ENCODE measurements around the gene POU2AF1. TPM values are rescaled to one million over a fixed set of nuclear protein-coding genes. Genes with fewer than 3 reads are reported as not detected.

Gene POU2AF1
- 10 to 100 TPM in 1 of 3 donors, 1 to 10 TPM in 2; 4.3 to 10.8 (median 7.5) TPM for total RNA-seq

- peaks cover 60% of the 10 kb centered on the region for H3K4me1 Mint-ChIP-seq (ENCODE audit: low read depth)
- H3K4me3 Mint-ChIP-seq: peak within 1 kb of the TSS; percentile 77
- ATAC-seq: peak; percentile 86 to 87
- no peaks in the 10 kb centered on the region for H3K27me3 Mint-ChIP-seq (ENCODE audit: low read depth)
- peak; percentile 74 for DNase-seq
- no peaks in the 10 kb centered on the region for H3K36me3 Mint-ChIP-seq (ENCODE audit: insufficient read depth)
- H3K9me3 Mint-ChIP-seq: peaks cover 3% of the 10 kb centered on the region
These were observed at the start of gene POU2AF1 for GRCh38 chr11:111378861-111379601. Gene POU2AF1 (minus strand): TSS chr11:111379275. CDS start chr11:111379177, 98 bp downstream.

- Mint-ChIP-seq H3K36me3 (ENCODE audit: insufficient read depth) (no peaks in the 10 kb centered on the region), H3K4me3 (no peak overlapping the region), H3K9me3 (no peaks in the 10 kb centered on the region), H3K4me1 (ENCODE audit: low read depth) (peaks cover under 1% of the 10 kb centered on the region), H3K27me3 (ENCODE audit: low read depth) (peaks cover 4% of the 10 kb centered on the region)
- ATAC-seq (no peak), DNase-seq (no peak)
These were observed 49.2 kb upstream of the POU2AF1 start for GRCh38 chr11:111428113-111428876.

GRCh38 chr11:111427471-111427912 is 48.4 kb upstream of the POU2AF1 start:
- ATAC-seq (no peak), DNase-seq (no peak)
- H3K4me1 Mint-ChIP-seq (ENCODE audit: low read depth): peaks cover 2% of the 10 kb centered on the region
- H3K27me3 Mint-ChIP-seq (ENCODE audit: low read depth): peaks cover 4% of the 10 kb centered on the region
- H3K4me3 Mint-ChIP-seq: no peak overlapping the region
- no peaks in the 10 kb centered on the region for H3K9me3 Mint-ChIP-seq
- H3K36me3 Mint-ChIP-seq (ENCODE audit: insufficient read depth): no peaks in the 10 kb centered on the region

GRCh38 chr11:111426617-111427016 is 47.5 kb upstream of the POU2AF1 start:
- ATAC-seq: no peak
- peaks cover 2% of the 10 kb centered on the region for H3K4me1 Mint-ChIP-seq (ENCODE audit: low read depth)
- no peaks in the 10 kb centered on the region for H3K9me3 Mint-ChIP-seq
- peaks cover 2% of the 10 kb centered on the region for H3K27me3 Mint-ChIP-seq (ENCODE audit: low read depth)
- no peaks in the 10 kb centered on the region for H3K36me3 Mint-ChIP-seq (ENCODE audit: insufficient read depth)
- no peak overlapping the region for H3K4me3 Mint-ChIP-seq
- no peak for DNase-seq

- no peaks in the 10 kb centered on the region for H3K9me3 Mint-ChIP-seq
- H3K4me3 Mint-ChIP-seq: no peak overlapping the region
- peaks cover 7% of the 10 kb centered on the region for H3K4me1 Mint-ChIP-seq (ENCODE audit: low read depth)
- no peaks in the 10 kb centered on the region for H3K27me3 Mint-ChIP-seq (ENCODE audit: low read depth)
- ATAC-seq (peak in 1 of 2 donors; percentile 35), DNase-seq (no peak)
- no peaks in the 10 kb centered on the region for H3K36me3 Mint-ChIP-seq (ENCODE audit: insufficient read depth)
These were observed 44.2 kb upstream of the POU2AF1 start for GRCh38 chr11:111423250-111423615.

- H3K4me3 Mint-ChIP-seq: no peak overlapping the region
- no peaks in the 10 kb centered on the region for H3K36me3 Mint-ChIP-seq (ENCODE audit: insufficient read depth)
- no peaks in the 10 kb centered on the region for H3K9me3 Mint-ChIP-seq
- peaks cover 13% of the 10 kb centered on the region for H3K4me1 Mint-ChIP-seq (ENCODE audit: low read depth)
- DNase-seq: peak; percentile 53
- no peaks in the 10 kb centered on the region for H3K27me3 Mint-ChIP-seq (ENCODE audit: low read depth)
- ATAC-seq: peak; percentile 69 to 85
These were observed 43.6 kb upstream of the POU2AF1 start for GRCh38 chr11:111422494-111423249.

- no peaks in the 10 kb centered on the region for H3K36me3 Mint-ChIP-seq (ENCODE audit: insufficient read depth)
- no peaks in the 10 kb centered on the region for H3K9me3 Mint-ChIP-seq
- no peak for ATAC-seq
- peaks cover 26% of the 10 kb centered on the region for H3K4me1 Mint-ChIP-seq (ENCODE audit: low read depth)
- no peak for DNase-seq
- H3K4me3 Mint-ChIP-seq: no peak overlapping the region
- no peaks in the 10 kb centered on the region for H3K27me3 Mint-ChIP-seq (ENCODE audit: low read depth)
These were observed 42.2 kb upstream of the POU2AF1 start for GRCh38 chr11:111421251-111421650.

GRCh38 chr11:111419641-111420327 is 40.7 kb upstream of the POU2AF1 start:
- no peaks in the 10 kb centered on the region for H3K36me3 Mint-ChIP-seq (ENCODE audit: insufficient read depth)
- peaks cover 35% of the 10 kb centered on the region for H3K4me1 Mint-ChIP-seq (ENCODE audit: low read depth)
- no peaks in the 10 kb centered on the region for H3K27me3 Mint-ChIP-seq (ENCODE audit: low read depth)
- no peaks in the 10 kb centered on the region for H3K9me3 Mint-ChIP-seq
- H3K4me3 Mint-ChIP-seq: no peak overlapping the region
- DNase-seq (no peak), ATAC-seq (no peak)

- Mint-ChIP-seq H3K9me3 (no peaks in the 10 kb centered on the region), H3K36me3 (ENCODE audit: insufficient read depth) (no peaks in the 10 kb centered on the region), H3K4me3 (no peak overlapping the region), H3K4me1 (ENCODE audit: low read depth) (peaks cover 41% of the 10 kb centered on the region), H3K27me3 (ENCODE audit: low read depth) (no peaks in the 10 kb centered on the region)
- ATAC-seq (no peak), DNase-seq (no peak)
These were observed 40.1 kb upstream of the POU2AF1 start for GRCh38 chr11:111419181-111419580.

GRCh38 chr11:111418436-111418787 is 39.3 kb upstream of the POU2AF1 start:
- H3K27me3 Mint-ChIP-seq (ENCODE audit: low read depth): no peaks in the 10 kb centered on the region
- H3K36me3 Mint-ChIP-seq (ENCODE audit: insufficient read depth): no peaks in the 10 kb centered on the region
- no peak for ATAC-seq
- H3K9me3 Mint-ChIP-seq: no peaks in the 10 kb centered on the region
- peaks cover 48% of the 10 kb centered on the region for H3K4me1 Mint-ChIP-seq (ENCODE audit: low read depth)
- H3K4me3 Mint-ChIP-seq: no peak overlapping the region
- DNase-seq: no peak

- Mint-ChIP-seq H3K9me3 (no peaks in the 10 kb centered on the region), H3K4me1 (ENCODE audit: low read depth) (peaks cover 50% of the 10 kb centered on the region), H3K4me3 (no peak overlapping the region), H3K36me3 (ENCODE audit: insufficient read depth) (no peaks in the 10 kb centered on the region), H3K27me3 (ENCODE audit: low read depth) (no peaks in the 10 kb centered on the region)
- ATAC-seq (no peak), DNase-seq (no peak)
These were observed 38.8 kb upstream of the POU2AF1 start for GRCh38 chr11:111417766-111418435.

GRCh38 chr11:111417011-111417765 is 38.1 kb upstream of the POU2AF1 start:
- Mint-ChIP-seq H3K27me3 (ENCODE audit: low read depth) (no peaks in the 10 kb centered on the region), H3K36me3 (ENCODE audit: insufficient read depth) (no peaks in the 10 kb centered on the region), H3K4me1 (ENCODE audit: low read depth) (peaks cover 57% of the 10 kb centered on the region), H3K4me3 (no peak overlapping the region), H3K9me3 (no peaks in the 10 kb centered on the region)
- peak; percentile 56 to 61 for ATAC-seq
- peak; percentile 25 for DNase-seq
